ENCODE results near the gene PIGO. TPM values are rescaled to one million over a fixed set of nuclear protein-coding genes. Genes with fewer than 3 reads are reported as not detected.

PIGO gene
- total RNA-seq, 2 donors from 2014 or later: 32.4 to 38.7 TPM

GRCh38 chr9:35044071-35044470, 52.3 kb downstream of the PIGO start:
- ATAC-seq: no peak
- intact Hi-C loops (cut with DNase I, micrococcal nuclease): no loop called here
- no peak for DNase-seq

- intact Hi-C loops (cut with DNase I, micrococcal nuclease): no loop called here
- no peak for DNase-seq
- no peak for ATAC-seq
These were observed 53.4 kb downstream of the PIGO start for GRCh38 chr9:35042891-35043545.

GRCh38 chr9:35042081-35042604, 54.2 kb downstream of the PIGO start:
- DNase-seq: no peak
- no peak for ATAC-seq
- intact Hi-C loops (cut with DNase I, micrococcal nuclease): no loop called here

Other genes with a start within 250 kb of the PIGO start
- gene PHF24, start 138.3 kb downstream of the PIGO start, total RNA-seq: under 1 TPM; 0.12 to 0.22 TPM
- 1 to 10 TPM; 1.2 to 7.1 TPM for gene DNAJB5, start 106.8 kb downstream of the PIGO start, total RNA-seq
- gene VCP, start 24.0 kb downstream of the PIGO start, total RNA-seq: 100 to 1,000 TPM; 167 to 189 TPM
- 10 to 100 TPM; 11.0 to 17.3 TPM for gene FANCG, start 16.6 kb downstream of the PIGO start, total RNA-seq
- gene STOML2, start 6.5 kb upstream of the PIGO start, total RNA-seq: 100 to 1,000 TPM in 1 of 2 donors, 10 to 100 TPM in 1; 89.8 to 118 TPM
- gene ATOSB, start 19.3 kb upstream of the PIGO start, total RNA-seq: 10 to 100 TPM; 38.4 to 46.4 TPM
- 10 to 100 TPM; 52.3 to 69.4 TPM for gene UNC13B, start 65.4 kb upstream of the PIGO start, total RNA-seq

All from left colon (tissue), 2 donors.